Measurements from ENCODE around the gene SH3BP2.
A peak's percentile ranks its signal among the peaks of the same experiment; 100 is the strongest.

- TF ChIP-seq CTCF (IDR thresholded peaks at IDR 0.05) (peak in 1 of 3 donors; percentile 41), POLR2AphosphoS5 (IDR thresholded peaks at IDR 0.05) (peak in 2 of 3 donors; percentile 49 to 60), POLR2A (IDR thresholded peaks at IDR 0.05) (no peak)
Observed at GRCh38 chr4:2755821-2756690, 36.8 kb upstream of the SH3BP2 start, which contains the start of gene TNIP2.
